ENCODE measurements around the gene ASRGL1.

- TF ChIP-seq, protein P1, sequence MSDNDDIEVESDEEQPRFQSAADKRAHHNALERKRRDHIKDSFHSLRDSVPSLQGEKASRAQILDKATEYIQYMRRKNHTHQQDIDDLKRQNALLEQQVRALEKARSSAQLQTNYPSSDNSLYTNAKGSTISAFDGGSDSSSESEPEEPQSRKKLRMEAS (IDR thresholded peaks at IDR 0.05), result no peak
- TF ChIP-seq ZBTB33 (IDR thresholded peaks at IDR 0.05) (no peak), CTCF (IDR thresholded peaks at IDR 0.05; ENCODE audit: low read depth, low read length, missing input control) (no peak)
Observed at GRCh38 chr11:62399172-62399877, 62.1 kb downstream of the ASRGL1 start.
